ENCODE measurements around the gene PNPLA5.

GRCh38 chr22:43843783-43844530, 47.9 kb downstream of the PNPLA5 start:
- TF ChIP-seq CTCF (optimal IDR thresholded peaks at IDR 0.05 in 1 of 3, IDR thresholded peaks at IDR 0.05 in 1 of 3, conservative IDR thresholded peaks at IDR 0.05 in 1 of 3; ENCODE audit: extremely low read depth in 1 of 3, insufficient read depth in 2 of 3, low read length in 3 of 3) (no peak), EZH2 (IDR thresholded peaks at IDR 0.05; ENCODE audit: low read length) (no peak)
